K562 (cell line): ENCODE results near the gene FH. TPM values are rescaled to one million over a fixed set of nuclear protein-coding genes. Genes with fewer than 3 reads are reported as not detected.

Experiments
- ATF3 ChIP-seq, 2 experiments: fragments of 450-650 bp in 1 of 2; sonication (generic) in 1 of 2; formaldehyde crosslinking in 1 of 2; IDR thresholded peaks in 1 of 2; conservative IDR thresholded peaks in 1 of 2; 2 replicates each; pipeline versions ENCODE4 v1.6.1 to v1.8.1; 2016 to 2023; ENCODE audit warnings: mild to moderate bottlenecking in 2 of 2, moderate library complexity in 2 of 2, inconsistent platforms in 1 of 2, missing genetic modification reagents in 1 of 2
- CCAR2 ChIP-seq: fragments of 200-400 bp; formaldehyde crosslinking; IDR thresholded peaks from 2 replicates; pipeline ENCODE4 v1.6.1; 2017; ENCODE audit warnings: mild to moderate bottlenecking, low read depth, low read length
- CEBPG ChIP-seq, 3 experiments: fragments of 200-800 bp in 1 of 3; sonication (Bioruptor generic) in 1 of 3; sonication (generic) in 1 of 3; formaldehyde crosslinking in 1 of 3; IDR thresholded peaks in 2 of 3; conservative IDR thresholded peaks in 1 of 3; 2 replicates each; pipeline versions ENCODE4 v1.6.1 to v1.8.0; 2016 to 2022; ENCODE audit warnings: missing compliant biosample characterization in 2 of 3, missing genetic modification characterization in 2 of 3, mild to moderate bottlenecking in 1 of 3, missing genetic modification reagents in 1 of 3
- CHD1 ChIP-seq: fragments of 200-600 bp; sonication (generic); IDR thresholded peaks from one replicate; pipeline ENCODE4 v1.6.1; 2012; ENCODE audit warnings: mild to moderate bottlenecking, moderate library complexity, low read length, inconsistent platforms
- KDM1A ChIP-seq, 2 experiments: fragments of 450-650 bp; IDR thresholded peaks; 2 replicates each; pipeline ENCODE4 v1.6.1; 2016; ENCODE audit warnings: mild to moderate bottlenecking in 2 of 2
- NKRF ChIP-seq: fragments of 450-650 bp; IDR thresholded peaks from 2 replicates; pipeline ENCODE4 v1.6.1; 2016; ENCODE audit warnings: borderline replicate concordance
- PCBP2 ChIP-seq: fragments of 200-400 bp; formaldehyde crosslinking; IDR thresholded peaks from 2 replicates; pipeline ENCODE4 v1.6.1; 2018; ENCODE audit warnings: low read length, low read depth, mild to moderate bottlenecking, moderate library complexity; ENCODE audit not compliant: poor library complexity, severe bottlenecking
- SMARCE1 ChIP-seq: fragments of 450-650 bp; IDR thresholded peaks from 2 replicates; pipeline ENCODE4 v1.7.1; 2016; ENCODE audit warnings: mild to moderate bottlenecking
- ZNF121 ChIP-seq: sonication (generic); formaldehyde crosslinking; conservative IDR thresholded peaks from 2 replicates; pipeline ENCODE4 v1.8.0; 2022; ENCODE audit warnings: missing genetic modification reagents
- ZNF316 ChIP-seq: fragments of 450-650 bp; IDR thresholded peaks from 2 replicates; pipeline ENCODE4 v1.6.1; 2016
- polyA plus RNA-seq, 8 experiments: library from polyadenylated mRNA; depleted of rRNA in 4 of 8; stranded (reverse) in 5 of 8; unstranded in 3 of 8; fragments of >200 nt; fragmentation: Nextera tagmentation in 2 of 8; fragmentation: Illumina TruSeq in 1 of 8; extraction: Ambion mirVana in 2 of 8; extraction: Trizol in 1 of 8; gene quantifications; 2 replicates each; pipeline versions ENCODE4 v1.2.1 to v1.2.3, GENCODE V29; 2011 to 2014; ENCODE audit warnings: inconsistent platforms in 1 of 8, missing spikeins in 1 of 8
- total RNA-seq, 7 experiments: library from RNA; depleted of rRNA in 6 of 7; stranded (reverse); fragments of >200 nt in 6 of 7; fragmentation: Illumina TruSeq in 2 of 7; extraction: Trizol in 2 of 7; gene quantifications; 2 replicates each; pipeline versions ENCODE4 v1.2.1 to v1.2.3, GENCODE V29; 2011 to 2021; ENCODE audit warnings: low replicate concordance in 1 of 7

The FH gene
- total and polyA plus RNA-seq, 9 of the 15 experiments (the other 6 are each of a cell fraction or from before 2014, with no cell fraction given): 117 to 240 (median 211) TPM

DNA sequence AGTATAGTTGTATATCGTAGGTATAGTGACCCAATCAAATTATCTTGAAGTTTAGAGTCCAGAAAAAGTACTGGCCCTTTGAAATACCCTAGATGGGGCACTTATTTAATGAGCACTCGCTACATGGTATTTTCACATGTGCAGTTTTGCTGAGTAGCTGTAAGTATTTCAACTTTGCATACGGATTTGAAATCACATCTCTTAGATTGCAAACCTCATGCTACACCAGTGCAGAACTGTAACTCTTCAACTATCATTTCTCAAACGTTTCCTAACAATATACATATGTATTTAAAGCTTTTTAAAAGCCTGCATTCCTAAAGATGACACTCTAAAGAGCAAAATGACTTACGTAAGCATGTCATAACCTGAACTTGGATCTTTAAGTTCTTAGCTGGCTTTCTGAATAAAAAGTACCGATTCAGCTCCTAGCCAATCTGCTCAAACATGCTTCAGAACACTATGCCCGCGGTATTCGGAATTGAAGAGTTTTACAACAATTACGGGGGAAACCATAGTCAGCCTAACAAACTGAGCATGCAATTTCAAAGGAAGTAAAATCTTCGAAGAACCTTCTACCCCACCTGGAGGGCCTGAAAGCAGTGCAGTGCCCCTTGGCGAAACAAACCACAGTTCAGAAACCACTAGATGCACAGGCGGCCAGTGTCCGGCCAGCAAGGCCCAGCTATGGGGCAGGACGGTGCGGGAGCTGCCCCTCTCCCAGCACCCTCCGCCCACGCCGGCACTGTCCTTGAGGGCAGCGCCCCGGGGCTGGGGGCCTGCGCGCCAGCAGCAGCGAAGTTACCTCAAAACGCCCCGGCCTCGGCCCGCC is 863 bp downstream of the FH start (continued):
- no peak for TF ChIP-seq PCBP2
- peak; percentile 90 for TF ChIP-seq CHD1
- TF ChIP-seq CCAR2: no peak
- TF ChIP-seq NKRF: 0 out of 2 replicates have a peak, but pooled peaks have one; percentile 17
- 0 out of 2 replicates have a peak, but pooled peaks have one; percentile 24 for TF ChIP-seq SMARCE1
- TF ChIP-seq ZNF316: peak; percentile 71
- no peak for TF ChIP-seq CEBPG (CRISPR knock-in tag; IDR thresholded peaks at IDR 0.05)
- 0 out of 4 replicates have a peak, but pooled peaks of 1 of the 2 experiments have one; percentile 13 for TF ChIP-seq CEBPG (tag; conservative IDR thresholded peaks at IDR 0.05 in 1 of 2, IDR thresholded peaks at IDR 0.05 in 1 of 2)
- TF ChIP-seq ZNF121 (CRISPR knock-in tag): no peak
- TF ChIP-seq KDM1A (IDR thresholded peaks at IDR 0.05): 0 out of 4 replicates have a peak, but pooled peaks of 1 of the 2 experiments have one; percentile 41
- TF ChIP-seq ATF3 (IDR thresholded peaks at IDR 0.05): 0 out of 2 replicates have a peak, but pooled peaks have one; percentile 17
- no peak for TF ChIP-seq ATF3 (CRISPR knock-in tag; conservative IDR thresholded peaks at IDR 0.05)
